ENCODE data around the gene FRZB.

FRZB gene

GRCh38 chr2:182804128-182804527 is 62.3 kb downstream of the FRZB start:
- no peak for DNase-seq (ENCODE audit: low spot score)
- no peak for FAIRE-seq

DNA sequence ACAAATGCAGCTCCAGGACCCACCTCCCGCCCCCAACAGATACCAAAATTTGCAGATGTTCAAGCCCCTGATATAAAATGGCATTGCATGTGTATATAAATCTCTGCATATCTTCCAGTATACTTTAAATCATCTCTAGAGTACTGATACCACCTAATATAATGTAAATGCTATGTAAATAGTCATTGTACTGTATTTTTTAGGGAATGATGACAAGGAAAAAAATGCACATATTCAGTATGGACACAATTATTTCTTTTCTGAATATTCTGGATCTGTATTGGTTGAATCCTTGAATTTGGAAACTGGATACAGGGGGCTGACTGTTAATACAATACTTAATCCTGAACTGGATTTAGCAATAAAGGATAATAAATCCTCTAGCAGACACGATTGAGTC is 67.7 kb downstream of the FRZB start:
- FAIRE-seq (no peak), DNase-seq (ENCODE audit: low spot score) (no peak)

GRCh38 chr2:182792441-182792840 is 74.0 kb downstream of the FRZB start:
- FAIRE-seq (no peak), DNase-seq (ENCODE audit: low spot score) (no peak)

- FAIRE-seq = no peak
- peak; percentile 29 for DNase-seq (ENCODE audit: low spot score)
These were observed 81.7 kb downstream of the FRZB start for GRCh38 chr2:182784777-182785176.

DNA sequence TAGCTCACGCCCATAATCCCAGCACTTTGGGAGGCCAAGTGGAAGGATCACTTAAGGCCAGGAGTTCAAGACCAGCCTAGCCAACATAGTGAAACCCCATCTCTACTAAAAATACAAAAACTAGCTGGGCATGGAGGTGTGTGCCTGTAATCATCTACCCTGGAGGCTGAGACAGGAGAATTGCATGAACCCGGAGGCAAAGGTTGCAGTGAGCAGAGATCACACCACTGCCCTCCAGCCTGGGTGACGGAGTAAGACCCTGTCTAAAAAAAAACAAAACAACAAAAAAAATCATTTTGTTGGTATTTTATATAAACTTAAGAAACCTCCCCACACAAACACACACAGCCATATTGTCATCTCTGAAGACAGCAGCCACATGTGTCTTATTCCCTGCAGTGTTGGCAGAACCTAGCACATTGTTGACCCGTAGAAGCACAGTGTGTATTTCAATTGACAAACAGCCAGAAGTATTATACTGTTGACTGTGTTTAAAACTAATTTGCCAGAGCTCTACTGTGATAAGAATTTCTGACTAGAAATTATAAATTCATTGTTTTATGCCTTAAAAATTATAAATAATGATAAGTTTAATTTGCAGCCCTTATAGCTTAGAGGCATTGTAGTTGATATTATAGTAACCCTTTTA is 82.3 kb downstream of the FRZB start:
- DNase-seq (ENCODE audit: low spot score) = no peak
- no peak for FAIRE-seq

Measured in urothelium cell line (cell line).